H1 (cell line): ENCODE results near the gene KCTD21. TPM values are rescaled to one million over a fixed set of nuclear protein-coding genes. Genes with fewer than 3 reads are reported as not detected.

Source experiments
- ASH2L ChIP-seq: fragments of 200-600, 300-600 bp; sonication (generic); IDR thresholded peaks from one replicate; pipeline ENCODE4 v1.7.1; 2017; ENCODE audit warnings: low read length
- BACH1 ChIP-seq: IDR thresholded peaks from 2 replicates; pipeline ENCODE4 v1.6.1; 2012; ENCODE audit warnings: low read length, improper control_type of control experiment
- polyA plus RNA-seq, 7 experiments: library from polyadenylated mRNA; depleted of rRNA in 3 of 7; stranded (reverse) in 5 of 7; unstranded in 2 of 7; fragments of >200 nt in 5 of 7; fragments of 200-250 nt in 2 of 7; gene quantifications; 1 replicate in 5 of 7; 2 replicates in 1 of 7; 4 replicates in 1 of 7; pipeline versions ENCODE4 v1.2.1 to v1.2.3, GENCODE V29; 2011 to 2013; ENCODE audit warnings: missing spikeins in 2 of 7, mixed read lengths in 2 of 7
- total RNA-seq: library from RNA; stranded (reverse); fragmentation: NEBNext Ultra II Directional; extraction: Animal tissue kit (Norgen Biotek cat#: 25700); gene quantifications from 2 replicates; pipeline ENCODE4 v1.2.1, GENCODE V29; 2021

The KCTD21 gene
- total and polyA plus RNA-seq, 2 of the 8 experiments (the other 6 are each of a cell fraction or from before 2014, with no cell fraction given) = 3.2 to 4.1 TPM

DNA sequence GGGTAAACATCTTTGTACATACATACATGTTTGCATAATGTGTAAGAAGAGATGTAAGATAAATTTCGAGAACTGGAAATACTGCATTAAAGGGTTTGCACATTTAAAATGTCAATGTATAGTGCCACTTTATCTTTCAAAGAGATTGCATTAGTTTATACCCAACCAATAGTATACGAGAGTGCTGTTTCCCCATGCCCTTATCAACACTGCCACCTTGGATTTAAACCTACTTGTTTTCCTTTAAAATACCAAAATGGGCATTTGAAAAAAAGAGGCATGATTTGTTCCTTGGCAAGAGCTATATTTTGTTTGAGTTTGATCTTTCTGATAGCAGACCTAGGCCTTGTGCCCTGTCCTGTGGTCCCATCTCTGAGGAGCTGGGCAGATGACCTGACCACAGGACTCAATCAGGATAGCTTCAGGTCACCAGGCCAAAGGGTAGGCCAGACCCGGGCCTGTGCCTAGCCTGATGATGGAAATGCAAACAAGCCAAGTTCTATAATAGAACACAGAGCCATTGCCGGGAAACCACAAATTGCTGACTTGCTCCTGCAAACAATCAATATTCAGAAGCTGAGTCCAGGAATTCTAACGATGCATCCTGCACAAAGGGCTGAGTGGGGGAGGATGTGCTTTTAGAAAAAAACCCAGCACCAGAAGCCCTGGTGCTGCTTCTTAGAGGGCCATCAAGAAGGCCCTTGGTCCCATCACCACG lies 32.1 kb downstream of the KCTD21 start (continued):
- TF ChIP-seq BACH1 (no peak), ASH2L (no peak)
